Choroid plexus epithelial cell (primary cell): Measurements from ENCODE around the gene NKD2.

Experiments used
- DNase-seq: peaks from one replicate; pipeline ENCODE4 v3.0.0-alpha.2; 2010; ENCODE audit warnings: low read depth
- H3K4me3 ChIP-seq: 2 replicates; pipeline ENCODE4 v1.5.1; 2011; ENCODE audit warnings: low read depth, mild to moderate bottlenecking, control low read depth, low read length, moderate library complexity
- TF ChIP-seq, protein P1 (sequence below): conservative IDR thresholded peaks from 2 replicates; pipeline ENCODE4 v1.5.1; 2011; ENCODE audit warnings: low read depth, mild to moderate bottlenecking, control low read depth, inconsistent platforms, low read length, moderate library complexity

Gene NKD2

DNA sequence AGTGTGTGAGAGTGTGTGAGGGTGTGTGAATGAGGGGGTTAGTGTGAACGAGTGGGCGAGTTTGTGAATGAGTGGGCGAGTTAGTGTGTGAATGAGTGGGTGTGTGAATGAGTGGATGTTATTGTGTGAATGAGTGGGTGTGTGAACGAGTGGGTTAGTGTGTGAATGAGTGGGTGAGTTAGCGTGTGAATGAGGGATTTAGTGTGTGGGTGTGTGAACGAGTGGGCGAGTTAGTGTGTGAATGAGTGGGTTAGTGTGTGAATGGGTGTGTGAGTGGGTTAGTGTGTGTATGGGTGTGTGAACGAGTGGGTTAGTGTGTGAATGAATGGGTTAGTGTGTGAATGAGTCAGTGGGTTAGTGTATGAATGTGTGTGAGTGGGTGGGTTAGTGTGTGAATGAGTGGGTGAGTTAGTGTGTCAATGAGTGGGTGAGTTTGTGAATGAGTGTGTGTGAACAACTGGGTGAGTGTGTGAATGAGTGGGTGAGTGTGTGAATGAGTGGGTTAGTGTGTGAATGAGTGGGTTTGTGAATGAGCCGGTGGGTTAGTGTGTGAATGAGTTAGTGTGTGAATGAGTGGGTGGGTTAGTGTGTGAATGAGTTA lies 37.5 kb downstream of the NKD2 start:
- no peak for DNase-seq
- TF ChIP-seq, protein P1, sequence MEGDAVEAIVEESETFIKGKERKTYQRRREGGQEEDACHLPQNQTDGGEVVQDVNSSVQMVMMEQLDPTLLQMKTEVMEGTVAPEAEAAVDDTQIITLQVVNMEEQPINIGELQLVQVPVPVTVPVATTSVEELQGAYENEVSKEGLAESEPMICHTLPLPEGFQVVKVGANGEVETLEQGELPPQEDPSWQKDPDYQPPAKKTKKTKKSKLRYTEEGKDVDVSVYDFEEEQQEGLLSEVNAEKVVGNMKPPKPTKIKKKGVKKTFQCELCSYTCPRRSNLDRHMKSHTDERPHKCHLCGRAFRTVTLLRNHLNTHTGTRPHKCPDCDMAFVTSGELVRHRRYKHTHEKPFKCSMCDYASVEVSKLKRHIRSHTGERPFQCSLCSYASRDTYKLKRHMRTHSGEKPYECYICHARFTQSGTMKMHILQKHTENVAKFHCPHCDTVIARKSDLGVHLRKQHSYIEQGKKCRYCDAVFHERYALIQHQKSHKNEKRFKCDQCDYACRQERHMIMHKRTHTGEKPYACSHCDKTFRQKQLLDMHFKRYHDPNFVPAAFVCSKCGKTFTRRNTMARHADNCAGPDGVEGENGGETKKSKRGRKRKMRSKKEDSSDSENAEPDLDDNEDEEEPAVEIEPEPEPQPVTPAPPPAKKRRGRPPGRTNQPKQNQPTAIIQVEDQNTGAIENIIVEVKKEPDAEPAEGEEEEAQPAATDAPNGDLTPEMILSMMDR, result no peak

DNA sequence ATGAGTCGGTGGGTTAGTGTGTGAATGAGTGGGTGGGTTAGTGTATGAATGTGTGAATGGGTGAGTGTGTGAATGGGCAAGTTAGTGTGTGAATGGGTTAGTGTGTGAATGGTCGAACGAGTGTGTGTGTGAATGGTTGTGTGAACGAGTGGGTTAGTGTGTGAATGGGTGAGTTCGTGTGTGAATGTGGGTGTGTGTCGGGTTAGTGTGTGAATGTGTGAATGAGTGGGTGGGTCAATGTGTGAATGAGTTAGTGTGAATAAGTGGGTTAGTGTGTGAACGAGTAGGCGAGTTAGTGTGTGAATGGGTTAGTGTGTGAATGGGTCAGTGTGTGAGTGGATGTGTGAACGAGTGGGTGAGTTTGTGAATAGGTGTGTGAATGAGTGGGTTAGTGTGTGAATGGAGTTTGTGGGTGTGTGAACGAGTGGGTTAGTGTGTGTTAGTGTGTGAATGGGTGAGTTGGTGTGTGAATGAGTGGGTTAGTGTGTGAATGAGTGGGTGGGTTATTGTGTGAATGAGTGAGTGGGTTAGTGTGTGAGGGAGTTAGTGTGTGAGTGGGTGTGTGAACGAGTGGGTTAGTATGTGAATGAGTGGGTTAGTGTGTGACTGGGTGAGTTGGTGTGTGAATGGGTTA lies 38.8 kb downstream of the NKD2 start:
- TF ChIP-seq, protein P1, result no peak
- no peak overlapping the region for H3K4me3 ChIP-seq
- no peak for DNase-seq

More for the DNA sequence above, 37.5 kb downstream of the NKD2 start:
- H3K4me3 ChIP-seq, result no peak overlapping the region

DNA sequence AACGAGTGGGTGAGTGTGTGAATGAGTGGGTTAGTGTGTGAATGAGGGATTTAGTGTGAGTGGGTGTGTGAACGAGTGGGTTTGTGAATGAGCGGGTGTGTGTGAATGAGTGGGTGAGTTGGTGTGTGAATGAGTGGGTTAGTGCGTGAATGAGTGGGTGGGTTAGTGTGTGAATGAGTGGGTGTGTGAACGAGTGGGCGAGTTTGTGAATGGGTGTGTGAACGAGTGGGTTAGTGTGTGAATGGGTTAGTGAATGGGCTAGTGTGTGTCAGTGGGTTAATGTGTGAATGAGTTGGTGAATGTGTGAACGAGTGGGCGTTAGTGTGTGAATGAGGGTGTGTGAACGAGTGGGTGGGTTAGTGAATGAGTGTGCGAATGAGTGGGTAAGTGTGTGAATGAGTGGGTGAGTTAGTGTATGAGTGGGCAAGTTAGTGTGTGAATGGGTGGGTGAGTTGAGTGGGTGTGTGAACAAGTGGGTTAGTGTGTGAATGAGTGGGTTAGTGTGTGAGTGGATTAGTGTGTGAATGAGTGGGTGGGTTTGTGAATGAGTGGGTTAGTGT lies 39.6 kb downstream of the NKD2 start:
- TF ChIP-seq, protein P1, result no peak
- DNase-seq, result no peak
- H3K4me3 ChIP-seq, result no peak overlapping the region

DNA sequence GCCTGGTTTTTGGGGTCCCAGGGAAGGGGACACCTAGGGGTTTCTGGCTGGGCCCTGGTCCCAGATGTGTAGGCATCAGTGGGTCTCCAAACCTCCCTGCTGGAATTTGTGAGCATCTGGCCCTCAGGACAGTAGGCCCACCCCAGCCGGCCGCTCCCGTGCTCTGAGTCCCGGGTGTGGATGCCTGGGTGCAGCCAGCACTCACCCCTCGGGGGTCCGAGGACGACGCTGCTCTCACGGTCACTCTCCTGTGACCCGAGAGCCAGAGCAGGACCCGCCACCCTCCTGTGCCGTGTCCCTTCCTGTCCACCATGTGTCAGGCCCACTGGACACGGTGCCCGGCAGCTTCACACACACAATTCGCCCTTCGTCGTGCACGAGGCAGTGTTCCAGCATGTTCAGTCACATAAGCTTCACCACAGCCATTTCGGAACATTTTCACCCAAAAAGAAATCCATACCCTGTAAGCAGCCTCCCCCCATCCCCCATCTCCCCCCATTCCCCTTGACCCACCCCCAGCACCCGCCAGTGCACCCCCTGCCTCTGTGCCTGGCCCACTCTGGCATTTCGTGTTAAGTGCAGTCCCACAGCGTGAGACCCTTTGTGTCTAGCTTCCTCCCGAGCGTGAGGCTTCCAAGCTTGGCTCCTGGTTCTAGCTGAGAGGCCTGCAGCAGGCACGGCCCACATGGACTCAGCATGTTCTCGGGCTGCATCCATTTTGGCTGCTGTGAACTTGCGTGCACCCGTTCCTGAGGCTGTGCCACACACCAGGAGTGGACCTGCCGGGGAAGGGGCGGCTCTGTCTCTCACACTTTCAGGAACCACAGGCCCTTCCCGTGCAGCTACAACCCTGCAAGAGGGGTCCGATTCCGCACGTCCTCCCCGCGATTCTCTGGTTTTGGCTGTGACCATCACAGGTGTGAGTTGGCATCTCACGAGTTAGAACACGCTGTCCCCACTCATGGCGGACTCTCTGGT lies 40.5 kb downstream of the NKD2 start:
- no peak overlapping the region for H3K4me3 ChIP-seq
- no peak for DNase-seq
- TF ChIP-seq, protein P1, result no peak

DNA sequence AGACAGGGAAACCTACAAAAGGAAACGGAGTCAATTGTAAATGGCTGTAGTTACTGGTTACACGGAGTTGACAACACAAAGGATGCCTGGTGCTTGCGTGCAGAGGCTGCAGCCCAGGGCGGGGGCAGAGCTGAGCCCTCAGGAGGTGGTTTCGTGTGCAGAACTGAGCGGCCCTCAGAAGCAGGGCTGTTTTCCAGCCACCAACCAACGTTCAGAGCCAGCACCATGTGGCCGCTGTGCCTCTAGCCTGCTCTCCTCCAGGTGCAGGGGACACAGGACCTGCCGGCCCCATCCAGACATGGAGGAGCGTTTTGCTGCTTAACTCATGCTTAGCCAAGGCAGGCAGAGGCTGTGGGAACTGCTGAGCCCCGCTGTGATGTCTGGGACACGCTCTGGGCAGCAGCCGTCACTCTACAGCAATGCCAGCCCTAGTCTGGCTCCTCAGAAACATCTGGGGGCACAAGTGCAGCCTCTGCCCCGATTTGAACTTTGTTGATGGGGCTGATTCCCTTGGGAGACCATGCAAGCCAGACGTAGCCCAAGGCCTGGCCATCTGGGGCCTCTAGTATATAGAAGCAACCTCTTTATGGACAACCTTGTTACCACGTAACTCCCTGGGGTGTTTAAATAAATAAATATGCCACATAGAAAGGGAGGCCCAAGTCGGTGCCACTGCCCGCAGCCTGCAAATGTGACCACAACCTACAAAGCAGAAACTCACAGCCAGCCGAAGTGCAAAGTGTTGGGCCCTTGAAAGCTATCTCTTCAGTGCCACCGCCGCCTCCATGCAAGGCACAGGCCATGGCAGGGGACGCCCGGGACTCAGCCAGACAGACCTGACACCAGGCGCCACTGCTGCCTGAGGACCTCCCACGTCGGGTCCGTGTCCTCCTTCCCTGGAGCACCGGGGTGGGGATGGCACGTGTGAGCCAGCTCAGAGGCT lies 42.1 kb downstream of the NKD2 start:
- H3K4me3 ChIP-seq, result no peak overlapping the region
- no peak for DNase-seq
- TF ChIP-seq, protein P1, result no peak

DNA sequence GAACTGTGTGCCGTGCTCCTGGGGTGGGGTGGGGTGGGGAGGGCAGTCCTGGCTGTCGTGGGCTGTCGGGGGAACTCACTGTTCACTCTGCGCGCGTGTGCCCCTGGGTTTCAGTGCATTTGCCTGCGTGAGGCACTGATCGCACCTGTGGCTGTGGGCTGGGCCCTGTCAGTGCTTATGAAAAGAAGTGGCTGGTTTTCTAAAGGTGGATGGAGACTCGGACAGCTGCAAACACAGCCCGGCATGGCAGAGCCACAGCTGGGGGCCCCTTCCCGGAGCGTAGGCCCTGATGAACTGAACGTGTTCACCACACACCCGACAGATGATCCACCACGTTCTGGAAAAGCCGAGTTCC lies 42.7 kb downstream of the NKD2 start:
- TF ChIP-seq, protein P1, result no peak
- H3K4me3 ChIP-seq, result no peak overlapping the region
- DNase-seq, result no peak
